HG03139 (cell line): ENCODE results near the gene NEURL1B.

Source experiments
- ATAC-seq: cut with Tn5 transposase; IDR thresholded peaks from one replicate; pipeline ENCODE4 v1.9.1; 2021; ENCODE audit not compliant: unreplicated experiment

Gene NEURL1B

DNA sequence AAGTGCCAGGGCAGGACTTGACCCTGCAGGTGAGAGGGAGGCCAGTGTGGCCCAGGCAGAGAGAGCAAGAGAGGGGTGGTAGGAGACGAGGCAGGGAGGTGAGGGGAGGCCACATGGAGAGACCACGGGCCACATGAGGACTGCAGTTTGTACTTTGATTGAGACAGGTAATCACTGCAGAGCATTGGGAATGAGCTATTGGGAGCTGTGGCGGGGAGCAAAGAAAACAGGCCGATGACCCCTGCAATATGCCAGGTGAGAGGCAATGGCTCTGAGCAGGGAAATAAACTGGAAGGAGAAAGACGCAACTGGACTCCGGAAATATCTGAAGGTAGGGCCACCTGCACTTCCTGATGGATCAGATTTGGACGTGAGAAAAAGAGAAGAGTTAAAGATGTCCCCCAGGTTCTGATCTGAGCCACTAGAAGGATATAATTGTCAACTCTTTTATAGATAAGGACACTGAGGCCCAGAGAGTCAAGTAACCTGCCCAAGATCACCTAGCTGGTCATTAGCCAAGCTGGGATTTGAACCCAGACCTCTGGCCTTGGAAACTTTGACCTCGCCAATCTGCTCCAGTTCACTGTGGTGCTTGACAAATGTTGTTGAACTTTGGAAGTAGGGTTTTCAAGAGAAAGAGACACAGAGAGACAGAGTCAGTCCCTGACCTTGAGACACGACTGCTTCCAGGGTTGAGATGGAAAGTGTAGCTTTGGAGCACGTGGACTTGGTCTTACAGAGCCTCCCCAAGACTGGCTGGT lies 87.6 kb downstream of the NEURL1B start:
- no peak for ATAC-seq

DNA sequence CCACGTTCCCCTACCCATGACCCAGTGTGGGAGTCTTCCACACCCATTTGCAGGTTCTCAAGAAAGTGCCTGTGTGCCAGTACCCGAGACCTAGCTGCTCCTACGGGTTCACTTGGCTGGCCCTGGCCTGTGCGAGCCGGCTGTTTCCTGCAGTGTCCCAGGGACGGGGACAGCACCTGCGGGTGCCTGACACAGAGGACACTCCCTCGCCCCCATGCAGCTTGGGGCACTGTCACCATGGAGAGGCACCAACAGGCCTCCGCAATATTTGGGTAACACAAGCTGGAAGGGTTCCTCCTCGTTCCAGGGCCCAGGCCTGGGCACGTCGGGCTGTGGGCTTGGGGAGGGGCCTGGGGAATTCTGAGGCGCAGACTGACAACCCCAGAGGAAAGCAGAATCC lies 88.5 kb downstream of the NEURL1B start:
- ATAC-seq: no peak

DNA sequence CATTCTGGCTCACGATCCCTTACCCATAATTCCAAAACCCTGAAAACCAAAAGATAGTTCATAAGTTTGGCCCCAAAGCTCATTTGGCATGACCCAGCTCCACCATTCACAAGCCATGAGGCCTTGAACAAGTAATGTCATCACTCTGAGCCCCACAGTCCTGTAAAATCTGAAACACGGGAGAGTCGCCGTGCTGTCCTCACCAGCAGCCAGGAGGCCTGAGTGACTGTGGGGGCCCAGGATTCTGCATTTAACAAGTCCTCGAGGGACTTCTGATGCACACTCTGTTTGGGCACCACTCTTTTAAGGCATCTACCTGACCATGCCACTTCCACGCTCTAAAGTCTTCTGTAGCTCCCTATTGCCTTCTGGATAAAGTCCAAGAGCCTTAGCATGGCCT lies 89.2 kb downstream of the NEURL1B start:
- no peak for ATAC-seq

DNA sequence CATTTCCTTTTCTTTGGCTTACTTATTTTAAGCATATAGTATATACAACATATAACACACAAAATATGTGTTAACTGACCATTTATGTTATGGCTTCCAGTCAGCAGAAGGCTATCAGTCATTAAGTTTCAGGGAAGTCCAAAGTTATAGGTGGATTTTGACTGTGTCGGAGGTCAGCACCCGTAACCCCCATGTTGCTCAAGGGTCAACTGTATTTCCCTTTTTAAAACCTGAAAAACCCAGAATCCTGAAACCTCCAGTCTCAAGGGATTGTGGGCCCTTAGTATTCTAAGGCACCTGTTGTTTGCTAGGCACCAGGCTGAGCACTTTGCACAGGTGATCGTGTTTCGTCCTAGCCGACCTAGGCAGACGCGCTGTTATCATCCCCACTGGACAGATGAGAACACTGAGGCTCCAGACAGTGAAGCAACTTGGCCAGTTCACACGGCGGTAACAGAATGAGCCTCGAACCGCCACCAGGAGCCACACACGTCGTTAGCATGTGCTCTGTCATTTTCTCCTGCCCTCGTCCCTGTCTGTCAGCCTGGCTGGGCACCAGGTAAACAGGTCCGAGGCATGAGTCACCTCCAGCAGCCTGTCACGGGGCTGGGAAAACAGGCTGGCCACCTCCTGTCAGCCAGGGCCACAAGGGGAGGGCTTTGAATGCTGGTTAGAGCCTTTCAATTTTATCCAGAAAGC lies 90.1 kb downstream of the NEURL1B start:
- no peak for ATAC-seq

DNA sequence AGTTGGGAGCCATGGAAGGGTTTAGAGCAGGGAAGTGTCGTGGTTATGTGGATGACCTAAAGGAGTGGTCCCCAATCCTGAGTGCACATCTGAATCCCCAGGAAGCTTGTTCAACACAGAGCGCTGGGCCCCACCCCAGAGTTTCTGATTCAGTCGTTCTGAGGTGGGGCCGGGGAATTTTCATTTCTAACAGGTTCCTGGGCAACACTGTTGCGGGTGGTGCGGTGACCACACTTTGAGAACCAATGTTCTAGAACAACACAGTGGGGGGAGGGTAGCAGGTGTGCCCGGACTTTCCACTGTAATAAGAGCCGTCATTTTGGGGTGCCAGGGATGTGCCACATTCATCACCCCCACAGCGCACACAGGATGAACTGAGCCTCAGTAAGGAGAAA lies 90.6 kb downstream of the NEURL1B start:
- no peak for ATAC-seq

DNA sequence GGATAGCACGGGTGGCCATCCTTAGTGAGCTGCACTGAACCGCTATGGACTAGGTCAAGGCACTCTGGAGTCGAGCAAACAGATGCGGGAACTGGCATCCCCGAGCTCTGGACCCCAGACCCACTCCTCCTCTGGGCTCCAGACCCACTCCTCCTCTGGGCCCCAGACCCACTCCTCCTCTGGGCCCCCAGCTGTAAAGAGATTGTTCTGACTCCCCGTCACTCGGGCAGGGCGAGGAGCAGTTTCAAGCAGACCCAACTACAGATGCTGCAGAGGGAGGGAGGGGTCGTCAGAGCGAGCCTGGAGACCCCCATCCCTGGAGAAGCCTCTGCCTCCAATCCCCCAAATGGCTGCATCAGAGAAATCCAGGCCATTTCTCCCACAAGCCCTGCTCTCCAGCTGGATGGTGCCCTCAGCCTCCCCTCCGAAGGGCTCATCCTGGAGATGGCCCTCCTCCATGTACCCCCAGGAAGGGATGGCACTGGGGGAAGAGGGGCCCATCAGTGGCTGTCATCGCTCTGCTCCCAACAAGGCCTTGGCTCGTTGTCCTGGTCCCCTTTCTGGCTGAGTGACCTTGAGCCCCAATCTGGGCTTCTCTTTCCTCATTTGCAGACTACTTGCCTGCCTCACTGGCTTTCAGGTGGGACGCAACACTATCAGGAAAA lies 91.3 kb downstream of the NEURL1B start:
- ATAC-seq: no peak

DNA sequence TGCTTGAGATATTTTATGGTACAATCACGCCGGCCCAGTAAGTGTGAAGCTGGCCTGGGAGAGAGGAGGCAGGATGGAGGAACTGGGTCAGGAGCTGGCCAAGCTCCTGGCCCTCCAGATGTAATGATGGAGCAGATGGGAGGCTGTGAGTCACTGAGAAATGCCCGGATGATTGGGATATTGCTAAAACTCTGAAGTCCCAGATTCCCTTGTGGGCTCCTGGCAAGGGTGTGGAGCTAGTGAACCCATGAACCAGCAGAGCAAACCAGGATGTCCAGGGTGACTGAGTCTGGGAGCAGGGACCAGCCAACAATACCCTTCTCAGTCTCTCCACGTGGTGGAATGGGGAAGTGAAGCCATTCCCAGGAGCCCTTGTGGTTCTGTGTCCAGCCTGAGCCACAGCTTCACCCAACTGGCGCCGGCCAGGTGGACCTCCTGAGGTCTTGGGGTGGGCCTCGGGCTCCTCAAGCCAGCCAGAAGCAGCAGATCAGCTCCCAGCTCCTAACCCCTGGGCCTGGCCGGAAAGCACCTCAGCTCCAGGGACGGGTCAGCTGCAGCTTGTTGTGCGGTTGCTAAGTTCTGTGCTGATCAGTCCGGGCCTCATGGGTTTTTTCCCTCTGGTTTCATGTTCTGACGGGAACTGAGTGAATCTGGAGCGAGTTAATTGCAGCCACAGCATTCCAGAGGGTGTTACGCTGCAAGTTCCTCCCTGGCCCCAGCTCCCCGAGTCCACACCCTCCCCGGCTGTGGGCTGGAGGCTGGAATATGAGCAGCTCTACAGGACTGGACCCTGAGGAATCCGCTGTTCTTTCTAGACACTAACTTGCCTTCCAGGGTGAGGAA lies 92.3 kb downstream of the NEURL1B start:
- no peak for ATAC-seq

DNA sequence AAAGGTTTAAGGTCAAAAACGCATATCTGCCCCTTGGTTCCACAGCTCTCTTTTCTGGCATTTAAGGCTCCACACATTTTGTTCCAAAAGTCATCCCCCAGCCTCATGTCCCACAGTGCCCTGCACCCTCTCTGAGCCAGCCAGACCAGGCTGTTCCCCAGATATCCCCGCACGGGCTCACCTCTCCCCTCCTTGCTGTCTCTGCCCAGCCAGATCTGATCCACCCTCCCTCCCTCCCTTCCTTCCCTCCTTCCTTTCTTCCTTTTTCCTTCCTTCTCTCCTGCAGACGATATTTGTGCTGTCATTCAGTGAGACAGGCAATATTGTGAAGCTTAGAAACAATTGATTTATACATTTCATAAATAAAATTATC lies 92.9 kb downstream of the NEURL1B start:
- no peak for ATAC-seq

DNA sequence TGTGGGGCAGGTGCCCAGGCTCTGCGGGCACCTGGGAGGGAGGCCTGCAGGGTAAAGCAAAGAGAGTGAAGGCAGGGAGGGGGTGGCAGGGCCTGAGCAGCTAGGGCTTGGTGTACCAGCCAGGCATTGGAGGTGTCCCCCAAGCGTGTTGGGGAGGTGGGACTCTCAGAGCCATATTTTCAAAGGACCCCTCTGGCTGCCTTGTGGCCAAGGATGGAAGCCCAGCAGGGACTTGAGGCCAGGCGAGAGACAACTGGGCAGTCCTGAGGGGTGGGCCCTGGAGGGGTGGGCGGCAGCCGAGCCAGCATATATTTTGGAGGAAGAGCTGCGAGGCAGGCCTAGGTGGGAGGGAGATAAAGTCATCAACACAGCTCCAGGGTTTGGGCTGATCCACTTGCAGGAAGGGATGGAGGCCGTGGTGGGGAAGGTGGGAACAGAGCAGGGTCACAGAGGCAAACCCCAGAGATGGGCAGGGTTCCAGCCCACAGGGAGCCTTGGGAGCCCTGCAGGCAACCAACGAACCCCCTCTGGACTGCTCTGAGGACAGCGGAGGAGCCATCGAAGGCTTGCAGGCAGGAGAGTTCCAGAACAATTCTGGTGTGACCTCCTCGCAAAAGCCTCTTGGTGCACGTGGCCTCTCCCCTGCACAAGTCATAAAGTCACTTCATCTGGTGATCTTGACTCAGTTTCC lies 94.2 kb downstream of the NEURL1B start:
- ATAC-seq: no peak

DNA sequence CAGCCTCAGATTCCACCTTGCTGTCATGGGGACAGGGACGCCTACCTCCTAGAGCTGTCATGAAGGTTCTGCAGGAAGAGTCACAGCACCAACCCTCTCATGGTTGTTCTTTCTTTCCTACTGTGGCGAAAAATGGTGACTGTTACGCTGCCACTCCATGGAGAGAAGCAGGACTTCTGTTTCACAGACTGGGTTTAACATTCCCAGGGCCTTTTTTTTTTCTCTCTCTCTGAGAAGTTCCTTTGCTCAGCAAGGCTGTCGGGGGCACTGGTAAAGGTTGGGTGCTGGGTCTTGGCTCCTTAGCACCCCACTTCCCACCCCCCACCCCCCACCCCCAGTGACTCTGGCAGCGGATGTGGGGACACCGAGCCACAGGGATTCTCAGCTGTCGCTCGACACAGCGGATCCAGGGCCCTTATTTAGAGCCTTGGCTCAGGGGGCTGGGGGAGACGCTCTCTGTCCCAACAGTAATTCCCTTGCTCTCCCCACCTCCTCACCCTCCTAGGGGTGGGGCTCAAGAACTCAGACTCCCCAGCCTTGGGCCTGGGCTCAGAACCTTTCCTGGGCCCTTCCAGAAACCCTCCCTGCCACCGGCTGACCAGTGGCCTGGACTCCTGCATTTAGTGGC lies 95.6 kb downstream of the NEURL1B start:
- no peak for ATAC-seq

DNA sequence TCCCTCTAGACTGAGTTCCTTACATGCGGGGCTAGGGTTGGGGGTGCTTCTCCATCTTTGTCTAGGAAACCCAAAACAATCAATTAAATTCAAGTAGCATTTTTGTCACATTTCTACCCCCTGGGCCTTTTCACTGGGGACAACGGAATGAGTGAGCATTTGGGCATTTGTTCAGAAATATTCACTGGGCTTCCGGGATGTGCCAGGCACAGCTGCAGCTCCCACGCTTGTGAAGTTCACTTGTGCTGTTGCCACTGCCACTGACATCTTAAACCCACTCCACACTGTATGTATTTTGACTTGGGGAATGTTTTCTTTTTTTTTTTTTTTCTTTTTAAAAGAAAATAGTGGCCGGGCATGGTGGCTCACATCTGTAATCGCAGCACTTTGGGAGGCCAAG lies 98.3 kb downstream of the NEURL1B start:
- ATAC-seq: no peak

DNA sequence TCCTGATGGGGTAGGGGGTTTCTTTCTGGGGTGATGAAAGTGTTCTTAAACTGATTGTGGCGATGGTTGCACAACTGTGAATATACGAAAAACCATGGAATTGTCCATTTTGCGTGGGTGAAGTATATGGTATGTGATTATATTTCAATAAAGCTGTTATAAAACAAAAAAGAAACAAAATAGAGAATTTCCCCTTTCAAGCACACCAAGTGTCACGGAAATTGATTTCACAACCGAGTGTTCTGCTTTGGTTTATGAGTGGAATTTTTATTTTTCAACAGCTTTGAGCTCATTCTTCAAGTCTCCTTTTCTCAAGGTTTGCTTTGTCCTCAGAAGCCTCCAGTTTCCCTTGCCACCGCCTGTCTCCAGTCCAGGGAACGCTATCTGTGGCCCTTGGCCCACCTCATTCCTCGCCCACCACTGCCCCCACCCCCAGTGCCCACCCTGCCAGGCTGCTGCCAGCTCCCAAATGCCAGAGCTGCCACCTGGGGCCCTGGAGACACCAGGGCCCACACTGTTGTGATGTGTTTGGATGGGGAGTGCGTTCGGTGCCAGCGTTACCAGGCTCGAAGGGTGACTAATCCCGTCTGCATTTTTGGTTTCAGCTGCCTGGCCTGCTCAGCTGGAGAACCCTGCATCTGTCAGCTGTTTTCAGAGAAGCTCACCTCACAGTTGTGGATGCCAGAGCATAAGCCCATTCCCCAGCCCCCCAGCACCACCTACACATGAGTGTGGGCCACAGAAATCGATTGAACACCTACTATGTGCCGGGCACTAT lies 99.6 kb downstream of the NEURL1B start:
- ATAC-seq: no peak
